ENCODE data around the gene PSMG2.
A peak's percentile ranks its signal among the peaks of the same experiment; 100 is the strongest.

- TF ChIP-seq CTCF (IDR thresholded peaks at IDR 0.05) (peak; percentile 61 to 95 (median 90)), POLR2A (IDR thresholded peaks at IDR 0.05) (no peak)
Measured at GRCh38 chr18:12659904-12660605, 42.8 kb upstream of the PSMG2 start.

Data from esophagus squamous epithelium (tissue), 4 donors.